B cell (primary cell): ENCODE data around the gene PDCD7. TPM values are rescaled to one million over a fixed set of nuclear protein-coding genes. Genes with fewer than 3 reads are reported as not detected.
A peak's percentile ranks its signal among the peaks of the same experiment; 100 is the strongest.

ENCODE experiments used
- ATAC-seq: fragments of 200-7000 bp; cut with Tn5 transposase; one replicate; pipeline ENCODE4 v1.10.0; 2021; ENCODE audit warnings: low read depth, mild to moderate bottlenecking, moderate number of reproducible peaks, moderate library complexity
- CTCF ChIA-PET: fragments of 350-600 bp; sonication (Branson Sonifier 250); formaldehyde crosslinking; loops from one replicate; lab custom pipeline; 2021; ENCODE audit warnings: antibody characterized with exemption, inconsistent platforms; lab: Charles Lee
- POLR2A ChIA-PET: fragments of 350-600 bp; sonication (Branson Sonifier 250); formaldehyde crosslinking; loops from one replicate; lab custom pipeline; 2021; ENCODE audit warnings: antibody characterized with exemption; lab: Charles Lee
- DNase-seq: peaks from one replicate; pipeline ENCODE4 v3.0.0; 2013
- H2AFZ ChIP-seq: 2 replicates; pipeline ENCODE4 v1.6.1; 2012; ENCODE audit warnings: mild to moderate bottlenecking, low read depth, low read length; ENCODE audit not compliant: insufficient read depth, poor library complexity, severe bottlenecking
- H3K27ac ChIP-seq, 2 donors: 1 replicate in 1 of 2; 2 replicates in 1 of 2; pipeline ENCODE4 v1.5.1; 2012 to 2013; ENCODE audit warnings: low read length in 2 of 2, mild to moderate bottlenecking in 2 of 2, moderate library complexity in 1 of 2
- H3K27me3 ChIP-seq, 4 experiments: fragments of 200-600 bp in 1 of 4; sonication (generic) in 1 of 4; replicated peaks in 1 of 4; 1 replicate in 2 of 4; 2 replicates in 2 of 4; pipeline versions ENCODE4 v1.6.1 to v1.7.0; 2013 to 2016; ENCODE audit warnings: low read length in 3 of 4, mild to moderate bottlenecking in 2 of 4, mixed read lengths in 1 of 4, moderate library complexity in 1 of 4; ENCODE audit not compliant: insufficient read depth in 4 of 4, control insufficient read depth in 3 of 4; ENCODE audit errors: control extremely low read depth in 1 of 4
- H3K36me3 ChIP-seq, 2 experiments: replicated peaks in 1 of 2; 1 replicate in 1 of 2; 2 replicates in 1 of 2; pipeline versions ENCODE4 v1.6.1 to v1.7.1; 2013; ENCODE audit warnings: low read length in 1 of 2; ENCODE audit not compliant: insufficient read depth in 2 of 2, control insufficient read depth in 1 of 2; ENCODE audit errors: control extremely low read depth in 1 of 2, extremely low read depth in 1 of 2
- H3K4me1 ChIP-seq, 2 donors: fragments of 200-600 bp in 1 of 2; sonication (generic) in 1 of 2; 1 replicate in 1 of 2; 2 replicates in 1 of 2; pipeline versions ENCODE4 v1.5.1 to v1.6.1; 2013 to 2017; ENCODE audit warnings: low read length in 2 of 2; ENCODE audit not compliant: control insufficient read depth in 2 of 2, insufficient read depth in 2 of 2
- H3K4me2 ChIP-seq: replicated peaks from 2 replicates; pipeline ENCODE3; 2012; ENCODE audit warnings: mild to moderate bottlenecking, low read depth, low read length; ENCODE audit not compliant: poor library complexity, severe bottlenecking
- H3K4me3 ChIP-seq, 5 experiments: fragments of 200-600 bp in 1 of 5; sonication (generic) in 1 of 5; 1 replicate in 3 of 5; 2 replicates in 2 of 5; pipeline versions ENCODE4 v1.5.1 to v1.7.0; 2011 to 2016; ENCODE audit warnings: low read length in 4 of 5, mild to moderate bottlenecking in 4 of 5, low read depth in 2 of 5, control low read depth in 1 of 5, moderate library complexity in 1 of 5; ENCODE audit not compliant: insufficient read depth in 1 of 5; ENCODE audit errors: control extremely low read depth in 1 of 5, extremely low read depth in 1 of 5
- H3K79me2 ChIP-seq: fragments of 200-600 bp; sonication (generic); one replicate; pipeline ENCODE4 v1.6.0; 2016; ENCODE audit warnings: low read length; ENCODE audit not compliant: control insufficient read depth, insufficient read depth
- H3K9ac ChIP-seq: fragments of 200-600 bp; sonication (generic); 2 replicates; pipeline ENCODE4 v1.6.1; 2017; ENCODE audit warnings: mild to moderate bottlenecking, low read length, moderate library complexity
- H3K9me3 ChIP-seq, 3 donors: one replicate each; pipeline versions ENCODE4 v1.6.1 to v1.7.1; 2013; ENCODE audit warnings: low read length in 2 of 3; ENCODE audit not compliant: control insufficient read depth in 2 of 3, insufficient read depth in 1 of 3; ENCODE audit errors: control extremely low read depth in 1 of 3
- H4K20me1 ChIP-seq: 2 replicates; pipeline ENCODE4 v1.6.0; 2012; ENCODE audit warnings: mild to moderate bottlenecking, low read length; ENCODE audit not compliant: insufficient read depth, control insufficient read depth, poor library complexity, severe bottlenecking
- H3K27ac Mint-ChIP-seq: one replicate; pipeline ENCODE4 v1.8.0; 2021; ENCODE audit warnings: mixed read lengths
- H3K27me3 Mint-ChIP-seq: one replicate; pipeline ENCODE4 v1.8.0; 2021; ENCODE audit warnings: mixed read lengths
- H3K4me1 Mint-ChIP-seq: one replicate; pipeline ENCODE4 v1.8.0; 2021; ENCODE audit warnings: mixed read lengths
- H3K4me3 Mint-ChIP-seq: one replicate; pipeline ENCODE4 v1.8.0; 2021; ENCODE audit warnings: mixed read lengths
- H3K9me3 Mint-ChIP-seq: one replicate; pipeline ENCODE4 v1.8.0; 2022; ENCODE audit warnings: mixed read lengths; ENCODE audit not compliant: insufficient read depth
- EZH2 ChIP-seq: IDR thresholded peaks from 2 replicates; pipeline ENCODE4 v1.6.1; 2012; ENCODE audit warnings: borderline replicate concordance, low read depth, mild to moderate bottlenecking, moderate library complexity, low read length; ENCODE audit not compliant: insufficient read depth, poor library complexity, severe bottlenecking
- WGBS: methylation state at CpG from one replicate; pipeline ENCODE4 v1.1.5; 2013; ENCODE audit warnings: missing lambda C conversion rate; ENCODE audit not compliant: insufficient coverage; 5-methylcytosine and 5-hydroxymethylcytosine counted together
- intact Hi-C: fragments of 100-400 bp; cut with micrococcal nuclease; formaldehyde crosslinking; loops from one replicate; pipeline ENCODE4 v1.10.0; 2022
- polyA plus RNA-seq: library from polyadenylated mRNA; depleted of rRNA; stranded (reverse); fragments of >200 nt; gene quantifications from 2 replicates; pipeline ENCODE4 v1.2.3, GENCODE V29; 2012
- total RNA-seq, 2 donors: library from RNA; stranded (reverse); fragments of 120-200 nt in 1 of 2; gene quantifications; 1 replicate in 1 of 2; 2 replicates in 1 of 2; pipeline versions ENCODE4 v1.2.3 to v1.2.4, GENCODE V29; 2013 to 2022
- TF ChIP-seq, protein P1 (sequence below): fragments of 200-600 bp; IDR thresholded peaks from one replicate; pipeline ENCODE4 v1.8.0; 2022; ENCODE audit warnings: antibody characterized with exemption, mild to moderate bottlenecking

The PDCD7 gene
- total and polyA plus RNA-seq, 2 donors (not counting 1 experiment from before 2014, with no cell fraction given) = 34.6 to 47.0 TPM

DNA sequence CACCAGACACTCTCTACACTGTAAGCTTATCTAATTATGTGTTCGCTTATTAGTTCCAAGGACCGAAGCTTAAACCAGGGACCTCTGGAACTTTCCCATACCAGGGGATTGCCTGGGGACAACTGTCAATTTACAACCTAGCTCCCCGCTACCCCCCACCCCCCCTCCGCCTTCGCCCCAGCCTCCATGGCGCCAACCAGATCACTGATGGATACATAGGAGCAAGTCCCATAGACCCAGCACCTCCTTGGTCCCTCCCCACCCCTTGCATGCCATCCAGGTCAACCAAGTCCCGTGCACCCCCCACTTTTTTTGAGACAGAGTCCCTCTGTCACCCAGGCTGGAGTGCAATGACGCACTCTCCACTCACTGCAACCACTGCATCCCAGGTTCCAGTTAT is 930 bp upstream of the PDCD7 start:
- no peak overlapping the region for H2AFZ ChIP-seq
- Mint-ChIP-seq H3K9me3 (peaks cover 2% of the 10 kb centered on the region), H3K4me1 (peaks cover 24% of the 10 kb centered on the region), H3K4me3 (peak overlapping the region; percentile 93), H3K27ac (no peak overlapping the region), H3K27me3 (no peaks in the 10 kb centered on the region)
- no peak overlapping the region for H3K4me3 ChIP-seq
- H3K4me2 ChIP-seq = peak overlapping the region; percentile 86
- H3K9me3 ChIP-seq = peaks cover 0 to 5% (median 5%) of the 10 kb centered on the region in 3 donors
- no peak for TF ChIP-seq EZH2
- TF ChIP-seq, protein P1, sequence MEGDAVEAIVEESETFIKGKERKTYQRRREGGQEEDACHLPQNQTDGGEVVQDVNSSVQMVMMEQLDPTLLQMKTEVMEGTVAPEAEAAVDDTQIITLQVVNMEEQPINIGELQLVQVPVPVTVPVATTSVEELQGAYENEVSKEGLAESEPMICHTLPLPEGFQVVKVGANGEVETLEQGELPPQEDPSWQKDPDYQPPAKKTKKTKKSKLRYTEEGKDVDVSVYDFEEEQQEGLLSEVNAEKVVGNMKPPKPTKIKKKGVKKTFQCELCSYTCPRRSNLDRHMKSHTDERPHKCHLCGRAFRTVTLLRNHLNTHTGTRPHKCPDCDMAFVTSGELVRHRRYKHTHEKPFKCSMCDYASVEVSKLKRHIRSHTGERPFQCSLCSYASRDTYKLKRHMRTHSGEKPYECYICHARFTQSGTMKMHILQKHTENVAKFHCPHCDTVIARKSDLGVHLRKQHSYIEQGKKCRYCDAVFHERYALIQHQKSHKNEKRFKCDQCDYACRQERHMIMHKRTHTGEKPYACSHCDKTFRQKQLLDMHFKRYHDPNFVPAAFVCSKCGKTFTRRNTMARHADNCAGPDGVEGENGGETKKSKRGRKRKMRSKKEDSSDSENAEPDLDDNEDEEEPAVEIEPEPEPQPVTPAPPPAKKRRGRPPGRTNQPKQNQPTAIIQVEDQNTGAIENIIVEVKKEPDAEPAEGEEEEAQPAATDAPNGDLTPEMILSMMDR = no peak
- DNase-seq (no peak), ATAC-seq (no peak)
- CTCF ChIA-PET = interaction anchor here (0.6 kb wide), 1 partner anchor 32 kb away, joined by 3 read pairs; no protein-coding TSS in a partner anchor
- peaks cover 13 to 19% of the 10 kb centered on the region in 2 donors for H3K4me1 ChIP-seq
- peaks cover 16% of the 10 kb centered on the region for H4K20me1 ChIP-seq
- 98% methylated on average over 4 of the region's 8 CpGs for WGBS
- H3K27me3 ChIP-seq = no peaks in the 10 kb centered on the region
- POLR2A ChIA-PET = interaction anchor here (1.5 kb wide), 1 partner anchor 51 kb away, joined by 3 read pairs; the partner anchor contains the start of gene CLPX
- intact Hi-C loops = loop anchor here (5.0 kb wide), 1 partner anchor 1363 kb away; the partner anchor contains the start of gene SNAPC5
- H3K79me2 ChIP-seq = peaks cover 34% of the 10 kb centered on the region
- H3K36me3 ChIP-seq = peaks cover 0 to 8% of the 10 kb centered on the region in 2 experiments
- H3K27ac ChIP-seq = no peak overlapping the region
- H3K9ac ChIP-seq = no peak overlapping the region

DNA sequence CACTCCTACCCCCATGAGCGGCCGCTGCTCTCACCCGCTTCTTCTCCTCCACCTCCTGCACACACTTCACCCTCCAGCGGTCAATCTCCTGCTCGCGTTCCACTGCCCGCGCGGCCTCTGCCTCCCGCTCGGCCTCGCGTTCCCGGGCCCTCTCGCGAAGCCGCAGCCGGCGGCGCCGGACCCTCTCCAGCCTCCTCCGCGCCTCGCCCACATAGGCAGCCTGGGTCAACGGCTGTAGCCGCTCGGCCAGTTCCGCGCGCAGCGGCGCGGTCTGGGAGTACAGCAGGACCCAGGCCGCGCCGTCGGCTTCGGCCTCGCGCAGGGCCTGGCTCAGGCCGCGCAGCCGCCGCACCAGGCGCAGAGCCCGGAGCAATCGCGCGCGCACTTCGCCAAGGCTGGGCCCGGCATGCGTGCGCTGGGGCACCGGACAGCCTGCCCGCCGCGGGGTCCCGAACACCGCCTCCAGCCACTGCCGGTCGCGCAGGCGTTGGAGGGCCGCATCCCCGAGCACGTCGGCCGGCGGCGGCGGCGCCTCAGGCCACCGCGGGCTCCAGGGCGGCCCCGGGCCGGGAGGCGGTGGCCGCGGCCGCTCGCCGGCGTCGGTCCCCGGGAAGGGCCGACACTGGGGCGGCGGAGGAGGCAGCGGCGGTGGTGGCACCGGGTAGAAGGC is 595 bp downstream of the PDCD7 start:
- Histone ChIP-seq H3K79me2 (peaks cover 40% of the 10 kb centered on the region), H3K9me3 (peaks cover 0 to 5% (median 5%) of the 10 kb centered on the region in 3 donors), H3K4me1 (peaks cover 13 to 19% of the 10 kb centered on the region in 2 donors), H3K27me3 (no peaks in the 10 kb centered on the region), H4K20me1 (peaks cover 29% of the 10 kb centered on the region), H2AFZ (peak overlapping the region; percentile 91), H3K36me3 (peaks cover 10 to 23% of the 10 kb centered on the region in 2 experiments), H3K27ac (peak overlapping the region in 1 of 2 donors; percentile 88), H3K4me3 (peak overlapping the region; percentile 55 to 78 (median 59)), H3K9ac (peak overlapping the region; percentile 80), H3K4me2 (peak overlapping the region; percentile 86)
- DNase-seq (no peak), ATAC-seq (peak; percentile 37)
- TF ChIP-seq, protein P1 = no peak
- TF ChIP-seq EZH2 = no peak
- CTCF ChIA-PET = no interaction called here
- POLR2A ChIA-PET = interaction anchor here (1.5 kb wide), 1 partner anchor 52 kb away, joined by 3 read pairs; the partner anchor contains the start of gene CLPX
- Mint-ChIP-seq H3K27me3 (no peaks in the 10 kb centered on the region), H3K27ac (peak overlapping the region; percentile 85), H3K4me1 (peaks cover 30% of the 10 kb centered on the region), H3K9me3 (peaks cover 2% of the 10 kb centered on the region), H3K4me3 (peak overlapping the region; percentile 83)
- intact Hi-C loops = loop anchor here (1.0 to 5.0 kb wide), 6 partner anchors 52 to 1364 kb away; partner anchors contain the start of genes CLPX, MTFMT, RNU5A-1 and RNU5B-1
- under 1% methylated on average over 93 of the region's 93 CpGs for WGBS
